ENCODE measurements around the gene ZNF182.

The ZNF182 gene

DNA sequence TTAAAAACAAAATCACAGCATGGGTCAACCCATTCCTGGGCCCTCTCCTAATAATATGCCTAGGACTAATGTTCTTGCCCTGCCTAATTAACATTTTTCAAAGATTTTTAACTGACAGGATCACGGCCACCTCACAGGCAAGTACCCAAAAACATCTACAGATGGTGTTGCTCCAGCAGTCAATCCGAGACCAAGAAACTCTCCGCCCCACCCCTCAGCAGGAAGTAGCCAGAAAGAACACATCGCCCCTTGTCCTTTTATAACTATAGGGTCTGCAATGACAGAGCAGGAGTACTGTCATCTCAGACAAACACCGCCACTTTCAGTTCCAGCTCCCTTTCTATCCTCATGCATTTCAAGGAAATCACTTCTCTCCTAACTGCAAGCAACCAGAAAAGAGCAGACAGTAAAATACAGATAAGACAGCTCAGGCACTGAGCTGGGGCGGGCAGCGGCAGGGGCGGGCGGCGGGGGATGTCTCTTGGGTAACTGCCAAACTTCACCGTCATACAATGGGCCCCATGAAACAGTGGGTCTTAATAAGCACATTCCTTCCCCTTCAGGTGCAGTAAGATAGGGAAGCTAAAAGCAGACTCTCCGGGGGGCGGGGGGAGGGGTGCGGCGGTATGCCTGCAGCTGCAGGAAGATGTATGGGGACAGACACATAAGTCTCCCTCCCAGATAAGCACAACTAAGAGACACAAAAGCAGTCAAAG, 67.4 kb downstream of the ZNF182 start (continued):
- peak; percentile 47; the same call in 1 of the 2 replicates for TF ChIP-seq ZFHX2 (tag by site-specific recombination; conservative IDR thresholded peaks at IDR 0.05)
- no peak for TF ChIP-seq ZNF202 (tag by site-specific recombination; IDR thresholded peaks at IDR 0.05; ENCODE audit: borderline replicate concordance)
- TF ChIP-seq ZNF335 (tag by site-specific recombination; conservative IDR thresholded peaks at IDR 0.05) = peak; percentile 54
- TF ChIP-seq GLIS1 (tag by site-specific recombination; IDR thresholded peaks at IDR 0.05) = peak; percentile 50
- TF ChIP-seq, protein P1, sequence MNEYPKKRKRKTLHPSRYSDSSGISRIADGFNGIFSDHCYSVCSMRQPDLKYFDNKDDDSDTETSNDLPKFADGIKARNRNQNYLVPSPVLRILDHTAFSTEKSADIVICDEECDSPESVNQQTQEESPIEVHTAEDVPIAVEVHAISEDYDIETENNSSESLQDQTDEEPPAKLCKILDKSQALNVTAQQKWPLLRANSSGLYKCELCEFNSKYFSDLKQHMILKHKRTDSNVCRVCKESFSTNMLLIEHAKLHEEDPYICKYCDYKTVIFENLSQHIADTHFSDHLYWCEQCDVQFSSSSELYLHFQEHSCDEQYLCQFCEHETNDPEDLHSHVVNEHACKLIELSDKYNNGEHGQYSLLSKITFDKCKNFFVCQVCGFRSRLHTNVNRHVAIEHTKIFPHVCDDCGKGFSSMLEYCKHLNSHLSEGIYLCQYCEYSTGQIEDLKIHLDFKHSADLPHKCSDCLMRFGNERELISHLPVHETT (tag by site-specific recombination; IDR thresholded peaks at IDR 0.05) = no peak
- TF ChIP-seq ZNF837 (tag by site-specific recombination; IDR thresholded peaks at IDR 0.05) = no peak
- TF ChIP-seq, protein P2, sequence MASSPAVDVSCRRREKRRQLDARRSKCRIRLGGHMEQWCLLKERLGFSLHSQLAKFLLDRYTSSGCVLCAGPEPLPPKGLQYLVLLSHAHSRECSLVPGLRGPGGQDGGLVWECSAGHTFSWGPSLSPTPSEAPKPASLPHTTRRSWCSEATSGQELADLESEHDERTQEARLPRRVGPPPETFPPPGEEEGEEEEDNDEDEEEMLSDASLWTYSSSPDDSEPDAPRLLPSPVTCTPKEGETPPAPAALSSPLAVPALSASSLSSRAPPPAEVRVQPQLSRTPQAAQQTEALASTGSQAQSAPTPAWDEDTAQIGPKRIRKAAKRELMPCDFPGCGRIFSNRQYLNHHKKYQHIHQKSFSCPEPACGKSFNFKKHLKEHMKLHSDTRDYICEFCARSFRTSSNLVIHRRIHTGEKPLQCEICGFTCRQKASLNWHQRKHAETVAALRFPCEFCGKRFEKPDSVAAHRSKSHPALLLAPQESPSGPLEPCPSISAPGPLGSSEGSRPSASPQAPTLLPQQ (tag by site-specific recombination; IDR thresholded peaks at IDR 0.05) = no peak

DNA sequence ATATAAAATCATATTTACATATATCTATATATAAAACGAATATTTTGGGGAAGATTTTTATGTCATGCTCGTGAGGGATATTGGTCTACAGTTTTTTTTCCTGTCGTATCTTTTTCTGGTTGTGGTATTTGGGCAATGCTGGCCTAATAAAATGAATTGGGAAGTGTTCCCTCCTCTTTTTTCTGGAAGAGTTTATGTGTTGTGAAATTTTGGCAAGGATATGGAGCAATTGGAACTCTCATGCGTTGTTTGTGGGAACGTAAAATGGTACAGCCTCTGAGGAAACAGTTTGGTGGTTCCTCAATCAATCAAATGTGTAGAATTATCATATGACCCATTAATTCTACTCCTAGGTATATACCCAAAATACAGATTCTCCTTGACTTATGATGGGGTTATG, 69.8 kb downstream of the ZNF182 start:
- CTCF ChIA-PET = no interaction called here
- H3K36me3 ChIP-seq (ENCODE audit: control insufficient read depth in 2 of 2, insufficient read depth in 1 of 2, low read length in 2 of 2) = no peaks in the 10 kb centered on the region
- H3K27ac ChIP-seq (ENCODE audit: extremely low read depth, low read depth, low read length) = no peak overlapping the region
- H3K4me3 ChIP-seq (ENCODE audit: low read depth, low read length) = no peak overlapping the region
- POLR2A ChIA-PET = no interaction called here
- no peaks in the 10 kb centered on the region for H3K9me3 ChIP-seq (ENCODE audit: control insufficient read depth, insufficient read depth, low read depth, low read length)
- H3K4me1 ChIP-seq (ENCODE audit: control insufficient read depth, insufficient read depth, low read length) = no peaks in the 10 kb centered on the region
- TF ChIP-seq ZNF585B (tag by site-specific recombination; IDR thresholded peaks at IDR 0.05) (no peak), MEIS1 (CRISPR knock-in tag; IDR thresholded peaks at IDR 0.05; ENCODE audit: borderline replicate concordance) (no peak), YY1 (tag by site-specific recombination; IDR thresholded peaks at IDR 0.05) (no peak), ZNF610 (tag by site-specific recombination; IDR thresholded peaks at IDR 0.05; ENCODE audit: borderline replicate concordance) (no peak), ZNF266 (tag by site-specific recombination; IDR thresholded peaks at IDR 0.05; ENCODE audit: low read depth) (no peak), KLF16 (tag by site-specific recombination; IDR thresholded peaks at IDR 0.05) (no peak), ZNF777 (tag by site-specific recombination; IDR thresholded peaks at IDR 0.05; ENCODE audit: borderline replicate concordance) (no peak), KLF10 (tag by site-specific recombination; IDR thresholded peaks at IDR 0.05) (no peak), ZNF660 (tag by site-specific recombination; IDR thresholded peaks at IDR 0.05) (no peak), ZNF24 (tag by site-specific recombination; IDR thresholded peaks at IDR 0.05) (no peak), ZNF169 (tag by site-specific recombination; IDR thresholded peaks at IDR 0.05) (no peak), ZNF292 (tag by site-specific recombination; IDR thresholded peaks at IDR 0.05; ENCODE audit: borderline replicate concordance, low read depth) (no peak)
- TF ChIP-seq, protein P3, sequence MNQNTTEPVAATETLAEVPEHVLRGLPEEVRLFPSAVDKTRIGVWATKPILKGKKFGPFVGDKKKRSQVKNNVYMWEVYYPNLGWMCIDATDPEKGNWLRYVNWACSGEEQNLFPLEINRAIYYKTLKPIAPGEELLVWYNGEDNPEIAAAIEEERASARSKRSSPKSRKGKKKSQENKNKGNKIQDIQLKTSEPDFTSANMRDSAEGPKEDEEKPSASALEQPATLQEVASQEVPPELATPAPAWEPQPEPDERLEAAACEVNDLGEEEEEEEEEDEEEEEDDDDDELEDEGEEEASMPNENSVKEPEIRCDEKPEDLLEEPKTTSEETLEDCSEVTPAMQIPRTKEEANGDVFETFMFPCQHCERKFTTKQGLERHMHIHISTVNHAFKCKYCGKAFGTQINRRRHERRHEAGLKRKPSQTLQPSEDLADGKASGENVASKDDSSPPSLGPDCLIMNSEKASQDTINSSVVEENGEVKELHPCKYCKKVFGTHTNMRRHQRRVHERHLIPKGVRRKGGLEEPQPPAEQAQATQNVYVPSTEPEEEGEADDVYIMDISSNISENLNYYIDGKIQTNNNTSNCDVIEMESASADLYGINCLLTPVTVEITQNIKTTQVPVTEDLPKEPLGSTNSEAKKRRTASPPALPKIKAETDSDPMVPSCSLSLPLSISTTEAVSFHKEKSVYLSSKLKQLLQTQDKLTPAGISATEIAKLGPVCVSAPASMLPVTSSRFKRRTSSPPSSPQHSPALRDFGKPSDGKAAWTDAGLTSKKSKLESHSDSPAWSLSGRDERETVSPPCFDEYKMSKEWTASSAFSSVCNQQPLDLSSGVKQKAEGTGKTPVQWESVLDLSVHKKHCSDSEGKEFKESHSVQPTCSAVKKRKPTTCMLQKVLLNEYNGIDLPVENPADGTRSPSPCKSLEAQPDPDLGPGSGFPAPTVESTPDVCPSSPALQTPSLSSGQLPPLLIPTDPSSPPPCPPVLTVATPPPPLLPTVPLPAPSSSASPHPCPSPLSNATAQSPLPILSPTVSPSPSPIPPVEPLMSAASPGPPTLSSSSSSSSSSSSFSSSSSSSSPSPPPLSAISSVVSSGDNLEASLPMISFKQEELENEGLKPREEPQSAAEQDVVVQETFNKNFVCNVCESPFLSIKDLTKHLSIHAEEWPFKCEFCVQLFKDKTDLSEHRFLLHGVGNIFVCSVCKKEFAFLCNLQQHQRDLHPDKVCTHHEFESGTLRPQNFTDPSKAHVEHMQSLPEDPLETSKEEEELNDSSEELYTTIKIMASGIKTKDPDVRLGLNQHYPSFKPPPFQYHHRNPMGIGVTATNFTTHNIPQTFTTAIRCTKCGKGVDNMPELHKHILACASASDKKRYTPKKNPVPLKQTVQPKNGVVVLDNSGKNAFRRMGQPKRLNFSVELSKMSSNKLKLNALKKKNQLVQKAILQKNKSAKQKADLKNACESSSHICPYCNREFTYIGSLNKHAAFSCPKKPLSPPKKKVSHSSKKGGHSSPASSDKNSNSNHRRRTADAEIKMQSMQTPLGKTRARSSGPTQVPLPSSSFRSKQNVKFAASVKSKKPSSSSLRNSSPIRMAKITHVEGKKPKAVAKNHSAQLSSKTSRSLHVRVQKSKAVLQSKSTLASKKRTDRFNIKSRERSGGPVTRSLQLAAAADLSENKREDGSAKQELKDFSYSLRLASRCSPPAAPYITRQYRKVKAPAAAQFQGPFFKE (tag by site-specific recombination; IDR thresholded peaks at IDR 0.05; ENCODE audit: borderline replicate concordance) = no peak
- TF ChIP-seq, protein P4, sequence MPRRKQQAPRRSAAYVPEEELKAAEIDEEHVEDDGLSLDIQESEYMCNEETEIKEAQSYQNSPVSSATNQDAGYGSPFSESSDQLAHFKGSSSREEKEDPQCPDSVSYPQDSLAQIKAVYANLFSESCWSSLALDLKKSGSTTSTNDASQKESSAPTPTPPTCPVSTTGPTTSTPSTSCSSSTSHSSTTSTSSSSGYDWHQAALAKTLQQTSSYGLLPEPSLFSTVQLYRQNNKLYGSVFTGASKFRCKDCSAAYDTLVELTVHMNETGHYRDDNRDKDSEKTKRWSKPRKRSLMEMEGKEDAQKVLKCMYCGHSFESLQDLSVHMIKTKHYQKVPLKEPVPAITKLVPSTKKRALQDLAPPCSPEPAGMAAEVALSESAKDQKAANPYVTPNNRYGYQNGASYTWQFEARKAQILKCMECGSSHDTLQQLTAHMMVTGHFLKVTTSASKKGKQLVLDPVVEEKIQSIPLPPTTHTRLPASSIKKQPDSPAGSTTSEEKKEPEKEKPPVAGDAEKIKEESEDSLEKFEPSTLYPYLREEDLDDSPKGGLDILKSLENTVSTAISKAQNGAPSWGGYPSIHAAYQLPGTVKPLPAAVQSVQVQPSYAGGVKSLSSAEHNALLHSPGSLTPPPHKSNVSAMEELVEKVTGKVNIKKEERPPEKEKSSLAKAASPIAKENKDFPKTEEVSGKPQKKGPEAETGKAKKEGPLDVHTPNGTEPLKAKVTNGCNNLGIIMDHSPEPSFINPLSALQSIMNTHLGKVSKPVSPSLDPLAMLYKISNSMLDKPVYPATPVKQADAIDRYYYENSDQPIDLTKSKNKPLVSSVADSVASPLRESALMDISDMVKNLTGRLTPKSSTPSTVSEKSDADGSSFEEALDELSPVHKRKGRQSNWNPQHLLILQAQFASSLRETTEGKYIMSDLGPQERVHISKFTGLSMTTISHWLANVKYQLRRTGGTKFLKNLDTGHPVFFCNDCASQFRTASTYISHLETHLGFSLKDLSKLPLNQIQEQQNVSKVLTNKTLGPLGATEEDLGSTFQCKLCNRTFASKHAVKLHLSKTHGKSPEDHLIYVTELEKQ (tag by site-specific recombination; IDR thresholded peaks at IDR 0.05; ENCODE audit: borderline replicate concordance) = no peak
- TF ChIP-seq, protein P5, sequence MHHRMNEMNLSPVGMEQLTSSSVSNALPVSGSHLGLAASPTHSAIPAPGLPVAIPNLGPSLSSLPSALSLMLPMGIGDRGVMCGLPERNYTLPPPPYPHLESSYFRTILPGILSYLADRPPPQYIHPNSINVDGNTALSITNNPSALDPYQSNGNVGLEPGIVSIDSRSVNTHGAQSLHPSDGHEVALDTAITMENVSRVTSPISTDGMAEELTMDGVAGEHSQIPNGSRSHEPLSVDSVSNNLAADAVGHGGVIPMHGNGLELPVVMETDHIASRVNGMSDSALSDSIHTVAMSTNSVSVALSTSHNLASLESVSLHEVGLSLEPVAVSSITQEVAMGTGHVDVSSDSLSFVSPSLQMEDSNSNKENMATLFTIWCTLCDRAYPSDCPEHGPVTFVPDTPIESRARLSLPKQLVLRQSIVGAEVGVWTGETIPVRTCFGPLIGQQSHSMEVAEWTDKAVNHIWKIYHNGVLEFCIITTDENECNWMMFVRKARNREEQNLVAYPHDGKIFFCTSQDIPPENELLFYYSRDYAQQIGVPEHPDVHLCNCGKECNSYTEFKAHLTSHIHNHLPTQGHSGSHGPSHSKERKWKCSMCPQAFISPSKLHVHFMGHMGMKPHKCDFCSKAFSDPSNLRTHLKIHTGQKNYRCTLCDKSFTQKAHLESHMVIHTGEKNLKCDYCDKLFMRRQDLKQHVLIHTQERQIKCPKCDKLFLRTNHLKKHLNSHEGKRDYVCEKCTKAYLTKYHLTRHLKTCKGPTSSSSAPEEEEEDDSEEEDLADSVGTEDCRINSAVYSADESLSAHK (tag by site-specific recombination; IDR thresholded peaks at IDR 0.05) = no peak
